Vagina (tissue), 2 donors: ENCODE results near the gene FBXL12.

ENCODE experiments used
- CTCF ChIP-seq, 3 experiments: fragments of 450-650 bp in 2 of 3; fragments of 200-600 bp in 1 of 3; sonication (generic) in 1 of 3; IDR thresholded peaks; one replicate each; pipeline ENCODE4 v1.5.1; 2017 to 2019; ENCODE audit warnings: antibody characterized with exemption in 3 of 3, mild to moderate bottlenecking in 2 of 3, moderate library complexity in 2 of 3
- POLR2AphosphoS5 ChIP-seq, 2 donors: sonication (generic); formaldehyde crosslinking; IDR thresholded peaks; one replicate each; pipeline ENCODE4 v1.9.0; 2017; ENCODE audit warnings: antibody characterized with exemption in 2 of 2, mild to moderate bottlenecking in 2 of 2, low read depth in 1 of 2; ENCODE audit not compliant: insufficient read depth in 1 of 2

DNA sequence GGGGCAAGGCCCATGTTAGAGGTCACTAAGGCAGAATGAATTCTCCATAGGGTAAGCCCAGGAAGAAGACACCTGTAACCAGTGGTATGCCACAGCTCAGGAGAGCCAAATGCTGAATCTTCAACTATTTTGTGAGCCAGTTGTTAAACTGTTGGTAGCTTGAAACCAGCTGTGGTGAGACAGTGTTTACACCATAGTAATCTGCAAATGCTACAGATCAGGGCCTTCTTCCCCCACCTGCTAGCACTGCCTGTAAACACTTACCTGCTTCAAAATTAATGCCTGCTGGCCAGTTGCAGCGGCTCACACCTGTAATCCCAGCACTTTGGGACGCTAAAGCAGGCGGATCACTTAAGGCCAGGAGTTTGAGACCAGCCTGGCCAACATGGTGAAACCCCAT lies 12.1 kb downstream of the FBXL12 start:
- TF ChIP-seq POLR2AphosphoS5 (IDR thresholded peaks at IDR 0.05; ENCODE audit: insufficient read depth in 1 of 2, low read depth in 1 of 2) (no peak), CTCF (IDR thresholded peaks at IDR 0.05) (no peak)
